ENCODE results near the gene CLASRP. TPM values are rescaled to one million over a fixed set of nuclear protein-coding genes. Genes with fewer than 3 reads are reported as not detected.

Gene CLASRP
- polyA plus RNA-seq, 1 donor (not counting 4 experiments of a cell fraction or from before 2014, with no cell fraction given), result 21.4 TPM

- dilution Hi-C loops (cut with MboI; ENCODE audit: extremely low pct_ligation_motif_present, low sequenced_read_pairs), result no loop called here
- no peaks in the 10 kb centered on the region for H3K27me3 ChIP-seq (ENCODE audit: control insufficient read depth, extremely low read depth, insufficient read depth, low read length)
- H3K36me3 ChIP-seq (ENCODE audit: control insufficient read depth in 2 of 2, extremely low read depth in 1 of 2, insufficient read depth in 2 of 2, low read length in 2 of 2), result peaks cover 0 to 2% of the 10 kb centered on the region in 2 experiments
- no peak overlapping the region for H3K27ac ChIP-seq (ENCODE audit: control insufficient read depth, insufficient read depth, low read length)
- H3K79me2 ChIP-seq (ENCODE audit: control insufficient read depth, insufficient read depth, low read length), result peaks cover 50% of the 10 kb centered on the region
- no peak overlapping the region for H3K9ac ChIP-seq (ENCODE audit: control insufficient read depth, extremely low read depth, insufficient read depth, low read length)
- H2AFZ ChIP-seq (ENCODE audit: control insufficient read depth, low read length), result no peak overlapping the region
- peaks cover 18% of the 10 kb centered on the region for H3K4me1 ChIP-seq (ENCODE audit: control insufficient read depth, extremely low read depth, insufficient read depth, low read length)
- H4K20me1 ChIP-seq (ENCODE audit: control insufficient read depth, extremely low read depth, insufficient read depth, low read length), result peaks cover 25% of the 10 kb centered on the region
- H3K9me1 ChIP-seq (ENCODE audit: control insufficient read depth, extremely low read depth, insufficient read depth, low read length), result peaks cover 4% of the 10 kb centered on the region
- no peak for TF ChIP-seq EZH2 (IDR thresholded peaks at IDR 0.05; ENCODE audit: low read length)
- no peak for TF ChIP-seq CTCF (optimal IDR thresholded peaks at IDR 0.05 in 1 of 3, IDR thresholded peaks at IDR 0.05 in 1 of 3, conservative IDR thresholded peaks at IDR 0.05 in 1 of 3; ENCODE audit: extremely low read depth in 1 of 3, insufficient read depth in 2 of 3, low read length in 3 of 3)
- H3K4me2 ChIP-seq (ENCODE audit: control insufficient read depth, extremely low read depth, insufficient read depth, low read depth, low read length), result no peak overlapping the region
- no peaks in the 10 kb centered on the region for H3K9me3 ChIP-seq (ENCODE audit: control insufficient read depth, low read depth, low read length)
- no peak for FAIRE-seq
- no peak overlapping the region for H3K4me3 ChIP-seq (ENCODE audit: control insufficient read depth in 2 of 3, extremely low read depth in 1 of 3, insufficient read depth in 2 of 3, low read depth in 1 of 3, low read length in 3 of 3)
- DNase-seq (ENCODE audit: low read depth, low spot score), result no peak
These were observed 80.7 kb downstream of the CLASRP start for GRCh38 chr19:45119582-45119981.

Small RNA genes lying within 50 kb of the gene (small RNA-seq; reads per million reads assigned to genes)
- 0 reads per million in 3 experiments for gene RNU6-611P (ENCODE audit: insufficient read length in 3 of 3, low read depth in 3 of 3, low replicate concordance in 1 of 3)

Other genes starting within 250 kb of the CLASRP start
- gene BCAM, start 229.9 kb upstream of the CLASRP start, polyA plus RNA-seq, result 13.6 to 28.4 TPM (median 20.8 TPM) in 3 replicates
- gene NECTIN2, start 192.7 kb upstream of the CLASRP start, polyA plus RNA-seq, result 26.8 to 38.9 TPM (median 29.8 TPM) in 3 replicates
- gene TOMM40, start 147.8 kb upstream of the CLASRP start, polyA plus RNA-seq, result 46.9 to 92.1 TPM (median 56.0 TPM) in 3 replicates
- gene APOE, start 133.2 kb upstream of the CLASRP start, polyA plus RNA-seq, result 27.9 to 217 TPM (median 30.2 TPM) in 3 replicates
- gene APOC1, start 124.4 kb upstream of the CLASRP start, polyA plus RNA-seq, result 0.40 to 0.79 TPM (median 0.65 TPM) in 3 replicates
- gene APOC4, start 96.8 kb upstream of the CLASRP start, polyA plus RNA-seq, result not detected in 3 replicates
- gene APOC2, start 93.0 kb upstream of the CLASRP start, polyA plus RNA-seq, result not detected in 3 replicates
- 44.6 to 74.6 TPM (median 47.1 TPM) in 3 replicates for gene CLPTM1, start 83.7 kb upstream of the CLASRP start, polyA plus RNA-seq
- 3.6 to 7.3 TPM (median 4.5 TPM) in 3 replicates for gene RELB, start 37.6 kb upstream of the CLASRP start, polyA plus RNA-seq
- gene ZNF296, start 37.4 kb downstream of the CLASRP start, polyA plus RNA-seq, result 0.13 to 1.6 TPM (median 0.25 TPM) in 3 replicates
- gene GEMIN7, start 40.2 kb downstream of the CLASRP start, polyA plus RNA-seq, result 23.1 to 30.1 TPM (median 23.7 TPM) in 3 replicates
- 8.6 to 15.2 TPM (median 10.2 TPM) in 3 replicates for gene PPP1R37, start 54.1 kb downstream of the CLASRP start, polyA plus RNA-seq
- gene NKPD1, start 121.9 kb downstream of the CLASRP start, polyA plus RNA-seq, result 0.20 to 1.2 TPM (median 0.37 TPM) in 3 replicates
- gene TRAPPC6A, start 139.2 kb downstream of the CLASRP start, polyA plus RNA-seq, result 4.7 to 7.9 TPM (median 7.1 TPM) in 3 replicates
- gene BLOC1S3, start 139.7 kb downstream of the CLASRP start, polyA plus RNA-seq, result 5.1 to 8.3 TPM (median 6.9 TPM) in 3 replicates
- gene EXOC3L2, start 206.4 kb downstream of the CLASRP start, polyA plus RNA-seq, result 0.08 to 0.28 TPM (median 0.09 TPM) in 3 replicates
- 16.9 to 38.0 TPM (median 19.7 TPM) in 3 replicates for gene MARK4, start 212.2 kb downstream of the CLASRP start, polyA plus RNA-seq